Pulmonary artery endothelial cell (primary cell): Measurements from ENCODE around the gene SLC12A6. TPM values are rescaled to one million over a fixed set of nuclear protein-coding genes. Genes with fewer than 3 reads are reported as not detected.

Experiments used
- DNase-seq: peaks from one replicate; pipeline ENCODE4 v3.0.0-alpha.2; 2011; ENCODE audit warnings: low read depth, low spot score
- total RNA-seq: library from RNA; depleted of rRNA; stranded (reverse); fragments of >200 nt; gene quantifications from 2 replicates; pipeline ENCODE4 v1.2.3, GENCODE V29; 2014

SLC12A6 gene
- total RNA-seq, 1 donor from 2014 or later: 20.3 TPM

- no peak for DNase-seq
Observed at GRCh38 chr15:34331809-34332208, 5.8 kb downstream of the SLC12A6 start.

- no peak for DNase-seq
Observed at GRCh38 chr15:34330279-34330678, 7.3 kb downstream of the SLC12A6 start.

- DNase-seq: no peak
Observed at GRCh38 chr15:34329006-34329405, 8.6 kb downstream of the SLC12A6 start.

GRCh38 chr15:34327906-34328305 lies 9.7 kb downstream of the SLC12A6 start:
- DNase-seq: no peak

GRCh38 chr15:34325368-34325767 lies 12.2 kb downstream of the SLC12A6 start:
- DNase-seq: no peak

GRCh38 chr15:34324933-34325332 lies 12.6 kb downstream of the SLC12A6 start:
- DNase-seq: no peak

GRCh38 chr15:34323217-34323616 lies 14.4 kb downstream of the SLC12A6 start:
- DNase-seq: no peak

GRCh38 chr15:34318277-34319079 lies 19.1 kb downstream of the SLC12A6 start:
- DNase-seq: no peak

- no peak for DNase-seq
Observed at GRCh38 chr15:34314491-34315490, 22.8 kb downstream of the SLC12A6 start.

GRCh38 chr15:34311563-34311962 lies 26.0 kb downstream of the SLC12A6 start:
- no peak for DNase-seq

- no peak for DNase-seq
Observed at GRCh38 chr15:34304613-34305012, 33.0 kb downstream of the SLC12A6 start.

- no peak for DNase-seq
Observed at GRCh38 chr15:34301058-34301457, 36.5 kb downstream of the SLC12A6 start.

GRCh38 chr15:34297059-34297458 lies 40.5 kb downstream of the SLC12A6 start:
- DNase-seq: no peak

GRCh38 chr15:34292621-34293020 lies 45.0 kb downstream of the SLC12A6 start:
- no peak for DNase-seq

- no peak for DNase-seq
Observed at GRCh38 chr15:34284937-34285336, 52.6 kb downstream of the SLC12A6 start.

GRCh38 chr15:34282384-34282783 lies 55.2 kb downstream of the SLC12A6 start:
- no peak for DNase-seq

GRCh38 chr15:34280193-34280592 lies 57.4 kb downstream of the SLC12A6 start:
- DNase-seq: no peak

GRCh38 chr15:34279368-34279767 lies 58.2 kb downstream of the SLC12A6 start:
- no peak for DNase-seq

- no peak for DNase-seq
Observed at GRCh38 chr15:34275721-34276120, 61.9 kb downstream of the SLC12A6 start.

GRCh38 chr15:34275154-34275553 lies 62.4 kb downstream of the SLC12A6 start:
- DNase-seq: no peak

GRCh38 chr15:34271493-34271892 lies 66.1 kb downstream of the SLC12A6 start:
- DNase-seq: no peak

- no peak for DNase-seq
Observed at GRCh38 chr15:34266751-34267150, 70.8 kb downstream of the SLC12A6 start.
